H1 (cell line): ENCODE measurements around the gene CDH16. TPM values are rescaled to one million over a fixed set of nuclear protein-coding genes. Genes with fewer than 3 reads are reported as not detected.

Source experiments
- ASH2L ChIP-seq: fragments of 200-600, 300-600 bp; sonication (generic); IDR thresholded peaks from one replicate; pipeline ENCODE4 v1.7.1; 2017; ENCODE audit warnings: low read length
- KDM4A ChIP-seq: IDR thresholded peaks from one replicate; pipeline ENCODE4 v1.7.1; 2012; ENCODE audit warnings: low read depth, mild to moderate bottlenecking, moderate library complexity, low read length, inconsistent platforms; ENCODE audit not compliant: severe bottlenecking
- polyA plus RNA-seq, 7 experiments: library from polyadenylated mRNA; depleted of rRNA in 3 of 7; stranded (reverse) in 5 of 7; unstranded in 2 of 7; fragments of >200 nt in 5 of 7; fragments of 200-250 nt in 2 of 7; gene quantifications; 1 replicate in 5 of 7; 2 replicates in 1 of 7; 4 replicates in 1 of 7; pipeline versions ENCODE4 v1.2.1 to v1.2.3, GENCODE V29; 2011 to 2013; ENCODE audit warnings: missing spikeins in 2 of 7, mixed read lengths in 2 of 7
- total RNA-seq: library from RNA; stranded (reverse); fragmentation: NEBNext Ultra II Directional; extraction: Animal tissue kit (Norgen Biotek cat#: 25700); gene quantifications from 2 replicates; pipeline ENCODE4 v1.2.1, GENCODE V29; 2021
- TF ChIP-seq, protein P1 (sequence below): fragments of 300-600 bp; sonication (generic); IDR thresholded peaks from 2 replicates; pipeline ENCODE4 v1.7.1; 2012; ENCODE audit warnings: low read length, moderate library complexity, mild to moderate bottlenecking, inconsistent platforms; ENCODE audit not compliant: insufficient replicate concordance
- TF ChIP-seq, protein P2 (sequence below): IDR thresholded peaks from 2 replicates; pipeline ENCODE4 v1.6.1; 2012; ENCODE audit warnings: inconsistent platforms

The CDH16 gene
- total and polyA plus RNA-seq, 2 of the 8 experiments (the other 6 are each of a cell fraction or from before 2014, with no cell fraction given), result not detected

DNA sequence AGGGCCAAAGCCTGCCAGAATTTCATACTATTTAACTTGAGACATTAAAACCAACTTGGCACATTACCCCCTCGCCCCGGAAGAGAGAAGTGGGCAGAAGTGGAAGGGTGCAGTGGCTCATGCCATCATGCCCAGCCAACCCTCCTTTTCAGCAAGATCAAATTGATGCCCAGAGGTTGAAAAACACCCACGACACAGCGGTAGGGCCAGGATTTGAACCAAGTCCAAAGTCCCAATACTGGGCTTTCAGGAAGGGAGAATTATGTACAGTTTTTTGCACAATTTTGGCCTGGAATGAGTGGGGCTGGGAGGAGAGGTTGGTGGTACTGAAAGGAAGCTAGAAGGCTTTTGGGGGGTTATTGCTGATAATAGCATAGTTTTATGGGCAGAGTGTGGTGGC lies 27.3 kb downstream of the CDH16 start (continued):
- TF ChIP-seq, protein P1, sequence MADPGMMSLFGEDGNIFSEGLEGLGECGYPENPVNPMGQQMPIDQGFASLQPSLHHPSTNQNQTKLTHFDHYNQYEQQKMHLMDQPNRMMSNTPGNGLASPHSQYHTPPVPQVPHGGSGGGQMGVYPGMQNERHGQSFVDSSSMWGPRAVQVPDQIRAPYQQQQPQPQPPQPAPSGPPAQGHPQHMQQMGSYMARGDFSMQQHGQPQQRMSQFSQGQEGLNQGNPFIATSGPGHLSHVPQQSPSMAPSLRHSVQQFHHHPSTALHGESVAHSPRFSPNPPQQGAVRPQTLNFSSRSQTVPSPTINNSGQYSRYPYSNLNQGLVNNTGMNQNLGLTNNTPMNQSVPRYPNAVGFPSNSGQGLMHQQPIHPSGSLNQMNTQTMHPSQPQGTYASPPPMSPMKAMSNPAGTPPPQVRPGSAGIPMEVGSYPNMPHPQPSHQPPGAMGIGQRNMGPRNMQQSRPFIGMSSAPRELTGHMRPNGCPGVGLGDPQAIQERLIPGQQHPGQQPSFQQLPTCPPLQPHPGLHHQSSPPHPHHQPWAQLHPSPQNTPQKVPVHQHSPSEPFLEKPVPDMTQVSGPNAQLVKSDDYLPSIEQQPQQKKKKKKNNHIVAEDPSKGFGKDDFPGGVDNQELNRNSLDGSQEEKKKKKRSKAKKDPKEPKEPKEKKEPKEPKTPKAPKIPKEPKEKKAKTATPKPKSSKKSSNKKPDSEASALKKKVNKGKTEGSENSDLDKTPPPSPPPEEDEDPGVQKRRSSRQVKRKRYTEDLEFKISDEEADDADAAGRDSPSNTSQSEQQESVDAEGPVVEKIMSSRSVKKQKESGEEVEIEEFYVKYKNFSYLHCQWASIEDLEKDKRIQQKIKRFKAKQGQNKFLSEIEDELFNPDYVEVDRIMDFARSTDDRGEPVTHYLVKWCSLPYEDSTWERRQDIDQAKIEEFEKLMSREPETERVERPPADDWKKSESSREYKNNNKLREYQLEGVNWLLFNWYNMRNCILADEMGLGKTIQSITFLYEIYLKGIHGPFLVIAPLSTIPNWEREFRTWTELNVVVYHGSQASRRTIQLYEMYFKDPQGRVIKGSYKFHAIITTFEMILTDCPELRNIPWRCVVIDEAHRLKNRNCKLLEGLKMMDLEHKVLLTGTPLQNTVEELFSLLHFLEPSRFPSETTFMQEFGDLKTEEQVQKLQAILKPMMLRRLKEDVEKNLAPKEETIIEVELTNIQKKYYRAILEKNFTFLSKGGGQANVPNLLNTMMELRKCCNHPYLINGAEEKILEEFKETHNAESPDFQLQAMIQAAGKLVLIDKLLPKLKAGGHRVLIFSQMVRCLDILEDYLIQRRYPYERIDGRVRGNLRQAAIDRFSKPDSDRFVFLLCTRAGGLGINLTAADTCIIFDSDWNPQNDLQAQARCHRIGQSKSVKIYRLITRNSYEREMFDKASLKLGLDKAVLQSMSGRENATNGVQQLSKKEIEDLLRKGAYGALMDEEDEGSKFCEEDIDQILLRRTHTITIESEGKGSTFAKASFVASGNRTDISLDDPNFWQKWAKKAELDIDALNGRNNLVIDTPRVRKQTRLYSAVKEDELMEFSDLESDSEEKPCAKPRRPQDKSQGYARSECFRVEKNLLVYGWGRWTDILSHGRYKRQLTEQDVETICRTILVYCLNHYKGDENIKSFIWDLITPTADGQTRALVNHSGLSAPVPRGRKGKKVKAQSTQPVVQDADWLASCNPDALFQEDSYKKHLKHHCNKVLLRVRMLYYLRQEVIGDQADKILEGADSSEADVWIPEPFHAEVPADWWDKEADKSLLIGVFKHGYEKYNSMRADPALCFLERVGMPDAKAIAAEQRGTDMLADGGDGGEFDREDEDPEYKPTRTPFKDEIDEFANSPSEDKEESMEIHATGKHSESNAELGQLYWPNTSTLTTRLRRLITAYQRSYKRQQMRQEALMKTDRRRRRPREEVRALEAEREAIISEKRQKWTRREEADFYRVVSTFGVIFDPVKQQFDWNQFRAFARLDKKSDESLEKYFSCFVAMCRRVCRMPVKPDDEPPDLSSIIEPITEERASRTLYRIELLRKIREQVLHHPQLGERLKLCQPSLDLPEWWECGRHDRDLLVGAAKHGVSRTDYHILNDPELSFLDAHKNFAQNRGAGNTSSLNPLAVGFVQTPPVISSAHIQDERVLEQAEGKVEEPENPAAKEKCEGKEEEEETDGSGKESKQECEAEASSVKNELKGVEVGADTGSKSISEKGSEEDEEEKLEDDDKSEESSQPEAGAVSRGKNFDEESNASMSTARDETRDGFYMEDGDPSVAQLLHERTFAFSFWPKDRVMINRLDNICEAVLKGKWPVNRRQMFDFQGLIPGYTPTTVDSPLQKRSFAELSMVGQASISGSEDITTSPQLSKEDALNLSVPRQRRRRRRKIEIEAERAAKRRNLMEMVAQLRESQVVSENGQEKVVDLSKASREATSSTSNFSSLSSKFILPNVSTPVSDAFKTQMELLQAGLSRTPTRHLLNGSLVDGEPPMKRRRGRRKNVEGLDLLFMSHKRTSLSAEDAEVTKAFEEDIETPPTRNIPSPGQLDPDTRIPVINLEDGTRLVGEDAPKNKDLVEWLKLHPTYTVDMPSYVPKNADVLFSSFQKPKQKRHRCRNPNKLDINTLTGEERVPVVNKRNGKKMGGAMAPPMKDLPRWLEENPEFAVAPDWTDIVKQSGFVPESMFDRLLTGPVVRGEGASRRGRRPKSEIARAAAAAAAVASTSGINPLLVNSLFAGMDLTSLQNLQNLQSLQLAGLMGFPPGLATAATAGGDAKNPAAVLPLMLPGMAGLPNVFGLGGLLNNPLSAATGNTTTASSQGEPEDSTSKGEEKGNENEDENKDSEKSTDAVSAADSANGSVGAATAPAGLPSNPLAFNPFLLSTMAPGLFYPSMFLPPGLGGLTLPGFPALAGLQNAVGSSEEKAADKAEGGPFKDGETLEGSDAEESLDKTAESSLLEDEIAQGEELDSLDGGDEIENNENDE, result no peak
- TF ChIP-seq, protein P2, sequence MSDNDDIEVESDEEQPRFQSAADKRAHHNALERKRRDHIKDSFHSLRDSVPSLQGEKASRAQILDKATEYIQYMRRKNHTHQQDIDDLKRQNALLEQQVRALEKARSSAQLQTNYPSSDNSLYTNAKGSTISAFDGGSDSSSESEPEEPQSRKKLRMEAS, result no peak
- TF ChIP-seq ASH2L, result no peak
- no peak for TF ChIP-seq KDM4A
- TF ChIP-seq, all 59 proteins: peak for 0
